Measurements from ENCODE around the gene COPB1.
A peak's percentile ranks its signal among the peaks of the same experiment; 100 is the strongest.
"Not testable (repeated sequence)": the region's sequence is repeated elsewhere in the genome, so short reads cannot be mapped to it uniquely, and the experiment has no call there.

COPB1 gene, protein sequence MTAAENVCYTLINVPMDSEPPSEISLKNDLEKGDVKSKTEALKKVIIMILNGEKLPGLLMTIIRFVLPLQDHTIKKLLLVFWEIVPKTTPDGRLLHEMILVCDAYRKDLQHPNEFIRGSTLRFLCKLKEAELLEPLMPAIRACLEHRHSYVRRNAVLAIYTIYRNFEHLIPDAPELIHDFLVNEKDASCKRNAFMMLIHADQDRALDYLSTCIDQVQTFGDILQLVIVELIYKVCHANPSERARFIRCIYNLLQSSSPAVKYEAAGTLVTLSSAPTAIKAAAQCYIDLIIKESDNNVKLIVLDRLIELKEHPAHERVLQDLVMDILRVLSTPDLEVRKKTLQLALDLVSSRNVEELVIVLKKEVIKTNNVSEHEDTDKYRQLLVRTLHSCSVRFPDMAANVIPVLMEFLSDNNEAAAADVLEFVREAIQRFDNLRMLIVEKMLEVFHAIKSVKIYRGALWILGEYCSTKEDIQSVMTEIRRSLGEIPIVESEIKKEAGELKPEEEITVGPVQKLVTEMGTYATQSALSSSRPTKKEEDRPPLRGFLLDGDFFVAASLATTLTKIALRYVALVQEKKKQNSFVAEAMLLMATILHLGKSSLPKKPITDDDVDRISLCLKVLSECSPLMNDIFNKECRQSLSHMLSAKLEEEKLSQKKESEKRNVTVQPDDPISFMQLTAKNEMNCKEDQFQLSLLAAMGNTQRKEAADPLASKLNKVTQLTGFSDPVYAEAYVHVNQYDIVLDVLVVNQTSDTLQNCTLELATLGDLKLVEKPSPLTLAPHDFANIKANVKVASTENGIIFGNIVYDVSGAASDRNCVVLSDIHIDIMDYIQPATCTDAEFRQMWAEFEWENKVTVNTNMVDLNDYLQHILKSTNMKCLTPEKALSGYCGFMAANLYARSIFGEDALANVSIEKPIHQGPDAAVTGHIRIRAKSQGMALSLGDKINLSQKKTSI

DNA sequence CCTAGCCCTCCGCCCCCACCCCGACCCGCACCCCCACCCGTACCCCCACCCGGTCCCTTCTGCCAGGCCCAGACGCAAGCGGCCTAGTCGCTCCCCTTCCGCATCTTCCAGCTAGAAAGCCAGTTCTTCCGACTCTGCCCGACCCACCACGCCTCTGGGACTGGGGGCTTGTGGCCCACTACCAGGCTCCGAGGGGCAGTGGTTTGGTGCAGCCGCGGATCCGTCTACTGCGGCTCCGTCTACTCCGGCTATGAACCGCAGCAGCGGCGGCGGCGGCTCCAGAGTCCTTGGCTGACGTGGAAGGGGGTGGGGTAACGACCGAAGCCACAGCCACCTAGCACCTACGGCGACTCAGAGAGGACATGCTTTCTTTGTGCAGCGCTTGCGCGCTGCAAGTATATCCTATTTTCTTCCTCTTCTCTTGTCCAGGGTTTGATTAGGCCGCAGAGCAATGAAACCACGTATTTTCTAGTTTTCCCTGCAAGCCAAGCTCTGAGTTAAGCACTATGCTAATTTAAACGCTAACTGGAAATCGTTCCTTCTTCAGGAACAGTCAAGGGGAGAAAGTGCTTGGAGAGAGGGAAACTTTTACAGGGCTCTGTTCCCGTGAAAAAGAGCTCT lies at the start of gene COPB1:
Gene COPB1 (minus strand): TSS at position 252 of the 621 bp plus-strand sequence. CDS start 883 bp downstream, outside the sequence.
- no peak for FAIRE-seq

DNA sequence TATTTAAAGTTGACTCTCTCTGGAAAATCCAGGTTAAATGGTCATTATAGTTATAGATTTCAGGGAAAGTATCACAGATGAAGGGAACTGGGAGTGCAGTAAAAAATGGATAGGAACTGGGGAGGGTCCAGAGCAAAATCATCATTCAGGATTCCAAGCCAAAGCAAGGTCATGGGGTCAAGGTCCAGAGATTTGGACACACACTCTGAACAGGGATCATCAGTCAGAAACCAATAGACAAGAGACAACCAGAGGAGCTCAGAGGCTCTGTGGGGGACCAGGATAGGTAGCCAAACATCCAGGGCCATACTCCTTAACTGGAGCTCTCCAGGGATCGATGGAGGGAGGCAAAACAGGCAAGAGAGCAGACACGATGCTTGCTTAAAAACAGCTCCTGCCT lies 47.8 kb upstream of the COPB1 start:
- FAIRE-seq, result no peak

DNA sequence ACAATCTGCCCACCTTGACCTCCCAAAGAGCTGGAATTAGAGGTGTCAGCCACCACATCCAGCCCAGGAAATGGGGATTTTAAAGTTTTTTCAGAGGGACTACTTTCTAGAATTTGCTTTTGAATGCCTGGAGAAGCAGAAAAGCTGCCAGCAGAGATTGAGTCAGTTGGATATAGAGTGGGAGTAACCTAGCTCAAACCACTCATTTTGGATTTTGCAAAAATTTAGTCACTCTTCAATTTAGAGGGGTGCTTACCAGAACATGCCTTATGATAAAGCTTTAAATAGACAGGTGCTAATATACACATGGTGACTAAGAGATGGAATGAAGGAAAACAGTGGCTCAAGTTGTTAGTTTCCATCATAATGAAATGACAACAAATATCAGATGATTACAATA lies 47.1 kb upstream of the COPB1 start:
- no peak for FAIRE-seq

GRCh38 chr11:14544611-14545010 lies 45.0 kb upstream of the COPB1 start:
- no peak for FAIRE-seq

DNA sequence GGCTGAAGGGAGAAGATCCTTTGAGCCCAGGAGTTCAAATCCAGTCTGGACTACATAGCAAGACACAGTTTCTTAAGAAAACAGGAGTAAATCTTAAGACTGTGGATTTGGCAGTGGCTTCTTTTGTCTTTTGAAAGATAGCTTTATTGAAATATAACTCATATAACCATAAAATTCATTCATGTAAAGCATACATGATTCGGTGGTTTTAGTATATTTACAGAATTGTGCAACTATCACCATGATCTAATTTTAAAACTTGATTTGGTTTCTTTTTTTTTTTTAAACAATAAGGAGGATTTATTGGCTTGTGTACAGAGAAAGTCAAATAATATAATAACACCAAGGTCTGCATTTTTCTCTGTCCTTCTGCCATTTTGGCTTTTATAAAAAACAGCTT lies 43.6 kb upstream of the COPB1 start:
- FAIRE-seq, result no peak

GRCh38 chr11:14542324-14542723 lies 42.7 kb upstream of the COPB1 start:
- FAIRE-seq, result no peak

- no peak for FAIRE-seq
Observed at GRCh38 chr11:14541192-14541947, 41.8 kb upstream of the COPB1 start.

- no peak for FAIRE-seq
Observed at GRCh38 chr11:14539982-14540421, 40.4 kb upstream of the COPB1 start.

- FAIRE-seq, result no peak
Observed at GRCh38 chr11:14538926-14539554, 39.4 kb upstream of the COPB1 start.

DNA sequence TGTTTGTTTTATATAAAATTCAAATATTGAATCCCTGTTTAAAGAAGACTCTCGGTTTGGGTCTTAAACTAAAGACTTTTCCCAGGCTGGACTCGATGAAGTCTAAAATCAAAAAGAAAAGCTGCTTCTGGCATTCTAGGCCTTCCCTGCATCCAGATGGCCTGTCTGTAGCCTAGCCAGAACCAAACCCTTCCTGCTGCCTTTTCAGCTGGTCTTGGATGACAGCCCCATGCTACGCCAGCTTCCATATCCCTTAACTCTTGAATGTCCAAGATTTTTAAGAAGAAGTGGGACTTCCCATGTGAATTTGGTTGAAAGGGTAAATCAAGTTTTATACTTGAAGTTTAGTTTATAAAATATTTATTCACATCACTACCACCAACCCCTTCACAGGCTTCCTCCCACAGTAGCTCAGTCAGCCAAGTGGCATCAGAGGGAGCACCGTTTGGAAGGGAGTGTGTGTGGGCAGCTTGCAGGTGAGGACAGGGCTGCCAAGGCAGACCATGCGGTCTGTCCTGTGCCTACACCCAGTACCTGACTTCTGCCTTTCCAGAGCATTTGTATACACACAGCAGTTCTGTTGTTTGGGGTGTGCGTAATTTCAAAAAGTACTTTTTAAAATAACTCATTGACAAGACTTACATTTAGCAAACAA lies 38.8 kb upstream of the COPB1 start:
- no peak for FAIRE-seq

DNA sequence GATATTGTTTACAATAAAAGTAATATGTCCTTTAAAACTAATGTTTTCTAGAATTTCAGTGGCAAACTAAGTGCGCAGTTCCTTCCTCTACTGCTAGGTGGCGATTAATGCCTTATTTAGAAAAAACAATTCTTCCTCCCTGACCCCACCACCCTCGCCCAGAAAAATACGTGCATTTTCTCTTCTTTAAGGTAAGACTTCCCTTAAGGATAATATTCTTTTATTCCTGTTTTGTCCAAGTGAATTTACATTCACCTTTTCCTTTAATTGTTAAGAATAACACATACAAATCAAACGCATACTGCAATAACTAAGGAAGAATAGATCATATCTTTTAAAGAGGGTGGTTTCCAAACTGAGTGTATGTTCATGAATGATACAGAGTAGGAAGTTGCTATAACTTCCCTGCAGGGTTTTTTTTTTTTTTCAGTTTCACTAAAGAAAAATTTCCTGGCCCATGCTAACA lies 37.6 kb upstream of the COPB1 start:
- peak; percentile 83 for FAIRE-seq

DNA sequence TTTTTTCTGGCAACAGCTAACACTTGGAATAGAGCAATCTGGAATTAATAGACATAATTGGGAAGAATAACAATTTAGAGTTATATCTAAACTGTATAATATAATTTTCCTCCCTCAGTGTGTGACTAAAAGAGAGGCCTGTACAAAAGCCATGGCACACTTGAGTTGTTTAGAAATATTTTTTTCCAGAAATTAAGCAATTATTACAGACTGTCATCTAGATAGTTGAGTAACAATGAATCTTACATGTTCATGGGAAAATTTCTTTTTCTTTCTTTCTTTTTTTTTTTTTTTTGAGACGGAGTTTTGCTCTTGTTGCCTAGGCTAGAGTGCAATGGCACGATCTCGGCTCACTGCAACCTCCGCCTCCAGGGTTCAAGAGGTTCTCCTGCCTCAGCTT lies 35.6 kb upstream of the COPB1 start:
- not testable (repeated sequence) for FAIRE-seq

- FAIRE-seq, result no peak
Observed at GRCh38 chr11:14529951-14530350, 30.3 kb upstream of the COPB1 start.

GRCh38 chr11:14529321-14529720 lies 29.7 kb upstream of the COPB1 start:
- no peak for FAIRE-seq

DNA sequence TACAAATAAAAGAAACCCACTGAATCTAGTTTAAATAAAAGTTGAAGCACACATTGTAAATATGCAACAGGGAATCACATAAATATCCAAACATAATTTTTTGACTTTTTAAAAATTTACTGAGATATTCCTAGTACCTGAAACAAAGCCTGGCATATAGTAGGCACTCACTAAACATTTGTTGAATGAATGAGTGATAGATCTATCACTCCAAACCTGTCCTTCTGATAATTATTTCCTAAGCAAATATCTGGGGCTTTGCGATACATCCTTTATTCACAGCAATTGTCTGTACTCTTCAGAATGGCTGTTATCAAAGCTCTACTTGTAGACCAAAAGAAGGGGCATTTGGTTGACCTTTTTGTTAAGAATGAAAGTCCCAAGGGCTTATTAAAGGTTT lies 23.2 kb upstream of the COPB1 start:
- FAIRE-seq, result no peak

- FAIRE-seq, result no peak
Observed at GRCh38 chr11:14522245-14522644, 22.6 kb upstream of the COPB1 start.

DNA sequence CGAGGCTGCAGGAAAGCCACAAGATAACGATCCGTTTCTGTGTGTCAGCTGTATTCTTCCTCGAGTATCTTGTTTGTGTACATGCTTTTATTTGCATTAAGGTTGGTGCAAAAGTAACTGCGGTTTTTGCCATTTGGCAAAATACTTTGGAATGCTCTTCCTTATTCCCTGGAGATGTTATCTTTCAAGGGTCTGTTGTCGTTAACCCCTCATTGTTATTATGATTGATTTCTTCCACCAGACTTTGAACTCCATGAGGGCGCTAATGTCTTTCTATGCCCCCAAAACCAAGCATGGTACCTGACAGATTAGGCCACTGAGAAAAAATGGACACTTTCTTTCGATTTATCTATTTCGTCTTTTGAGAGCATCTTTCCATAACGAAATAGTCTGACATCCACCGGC lies 21.1 kb upstream of the COPB1 start:
- no peak for FAIRE-seq

DNA sequence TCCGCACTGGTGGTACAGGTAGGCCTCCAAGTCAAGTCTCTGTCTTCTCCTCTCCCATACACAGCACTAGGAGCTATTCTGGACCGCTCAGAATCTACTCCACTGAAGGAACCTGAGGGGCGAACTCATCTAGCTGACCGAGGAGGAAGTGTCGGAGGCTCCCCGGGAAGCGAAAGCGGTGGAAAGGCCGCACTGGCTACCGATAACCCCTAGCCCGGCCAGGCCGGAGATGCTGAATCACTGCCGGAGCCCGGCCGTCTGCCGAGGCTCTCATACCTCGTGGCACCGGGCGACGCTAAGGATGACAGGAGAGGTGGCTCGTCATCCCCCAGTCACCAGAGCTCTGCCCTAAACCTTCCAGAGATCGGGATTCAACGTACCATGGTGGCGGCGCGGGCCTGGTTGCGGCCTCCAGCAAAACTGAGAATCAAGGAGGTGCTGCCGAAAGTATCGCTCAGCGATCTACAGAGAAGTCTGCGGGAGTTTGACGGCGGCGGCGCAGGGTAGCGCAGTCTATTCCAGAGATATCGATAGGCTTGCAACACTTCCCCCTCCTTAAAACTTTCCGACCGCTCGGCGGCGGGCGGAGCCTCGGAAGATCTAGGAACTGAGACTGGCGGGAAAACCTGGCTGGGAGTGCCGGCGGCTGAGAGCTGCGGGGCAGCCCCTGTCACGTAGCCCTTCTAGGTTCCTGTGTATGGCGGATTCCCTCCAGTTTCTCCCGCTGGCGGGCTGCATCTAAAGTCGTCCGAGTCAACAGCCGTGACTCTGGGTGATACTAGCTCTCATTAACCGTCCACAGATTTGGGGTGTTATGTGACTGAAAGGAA lies 20.5 kb upstream of the COPB1 start, which contains the start of gene PSMA1:
Gene PSMA1 (minus strand): TSS at position 470 of the 830 bp plus-strand sequence. CDS start 87 bp downstream, at position 383.
- no peak for FAIRE-seq

DNA sequence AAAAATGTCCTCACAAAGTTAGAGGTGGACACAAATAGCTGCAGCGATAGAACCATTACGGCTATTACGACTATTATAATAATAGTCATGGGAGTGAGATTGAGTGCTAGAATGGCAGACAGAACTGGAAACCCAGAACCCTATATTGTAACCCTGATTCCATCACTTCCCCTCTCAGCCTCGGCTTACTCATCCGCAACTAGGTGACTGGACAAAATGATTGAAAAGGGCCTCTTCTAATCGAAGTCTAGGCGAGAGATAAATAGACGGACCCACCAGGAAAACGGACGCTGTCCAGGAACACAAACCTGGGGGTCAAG lies 19.9 kb upstream of the COPB1 start:
- FAIRE-seq, result no peak

GRCh38 chr11:14518820-14519219 lies 19.2 kb upstream of the COPB1 start:
- FAIRE-seq, result no peak
